SKM-1 treated with dmso at 0.1 percent for 144 hours (cell line): Measurements from ENCODE around the gene PRR14L.
A peak's percentile ranks its signal among the peaks of the same experiment; 100 is the strongest.

Experiments used
- DNase-seq: peaks from one replicate; lab custom pipeline; 2025; ENCODE audit not compliant: unreplicated experiment; lab: John Stamatoyannopoulos, UW

Gene PRR14L

DNA sequence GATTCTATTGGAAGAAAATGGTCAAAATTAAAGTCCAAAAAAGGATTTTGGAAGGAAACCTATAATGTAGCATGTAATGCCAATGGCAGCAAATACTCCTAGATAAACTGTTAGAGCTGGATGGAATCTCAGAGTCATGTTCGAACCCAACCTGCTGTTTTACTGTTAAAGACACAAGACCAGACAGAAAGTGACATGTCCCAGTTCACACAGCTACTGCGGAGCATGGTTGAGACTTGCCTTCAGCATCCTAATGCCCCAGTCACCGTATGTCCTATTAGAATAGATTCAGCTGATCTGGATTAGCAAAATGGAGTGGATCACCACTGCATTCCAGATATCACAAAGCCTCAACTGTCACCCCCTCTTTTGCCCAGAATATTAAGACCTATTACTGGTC is 102.9 kb downstream of the PRR14L start:
- DNase-seq, result no peak

GRCh38 chr22:31646186-31647019 is 103.5 kb downstream of the PRR14L start:
- DNase-seq, result no peak

DNA sequence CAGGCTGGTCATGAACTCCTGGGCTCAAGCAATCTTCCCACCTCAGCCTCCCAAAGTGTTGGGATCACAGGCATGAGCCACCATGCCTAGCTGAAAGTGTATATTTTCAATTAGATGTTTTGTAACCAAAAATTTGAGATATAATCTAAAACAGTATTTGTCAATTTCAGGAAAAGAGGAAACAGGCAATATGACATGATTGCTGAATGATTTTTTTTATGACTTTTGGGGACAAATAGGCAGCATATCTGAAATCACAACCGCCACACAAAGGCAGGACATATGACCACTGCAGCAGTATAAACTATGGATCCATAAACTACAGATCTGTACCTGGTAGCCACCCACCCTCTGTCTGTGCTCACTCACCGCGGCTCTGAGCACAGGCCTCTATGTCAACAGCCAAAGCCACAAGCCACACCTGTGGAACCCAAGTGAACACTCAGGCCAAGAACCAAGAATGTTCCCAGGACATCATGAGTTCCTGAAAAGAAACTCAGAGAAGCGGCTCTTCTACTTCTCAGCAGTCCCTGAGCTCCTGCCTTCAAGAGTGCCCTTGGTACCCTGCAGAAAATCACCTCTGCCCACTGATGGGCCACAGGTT is 110.4 kb downstream of the PRR14L start:
- DNase-seq, result no peak

DNA sequence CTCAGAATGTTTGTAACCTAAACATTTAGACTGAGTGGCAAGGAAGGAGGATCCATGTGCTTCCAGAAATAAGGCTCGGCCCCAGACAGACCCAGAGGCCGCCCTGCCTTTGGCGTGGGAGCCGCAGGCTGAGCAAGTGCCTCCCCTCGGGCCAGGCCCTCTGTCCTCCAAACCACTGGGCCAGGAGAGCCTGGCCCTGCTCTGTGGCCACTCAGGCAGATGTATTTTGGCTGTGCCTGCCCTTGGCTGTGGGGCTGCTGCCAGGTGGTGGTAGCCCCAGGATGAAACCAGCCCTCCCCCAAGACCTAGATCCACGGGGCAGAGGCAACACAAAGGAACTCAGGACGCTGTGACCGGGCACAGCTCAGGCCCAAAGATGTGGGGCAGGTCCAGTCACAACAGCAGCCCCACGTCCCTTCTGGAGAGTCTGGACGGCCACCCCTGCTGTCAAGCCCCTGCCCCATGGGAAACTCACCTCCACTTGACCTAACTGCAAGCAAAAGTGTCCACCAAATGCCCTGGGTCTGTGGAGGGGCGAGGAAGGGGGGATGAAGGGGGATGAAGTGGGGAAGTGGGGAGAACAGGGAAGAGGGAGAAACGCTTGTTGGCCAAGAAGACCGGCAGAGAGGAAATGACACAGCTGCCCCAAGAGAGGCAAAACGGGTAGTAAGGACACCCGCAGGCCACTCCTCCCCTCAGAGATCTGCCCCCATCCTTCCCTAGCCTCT is 111.9 kb downstream of the PRR14L start:
- peak; percentile 93 for DNase-seq

DNA sequence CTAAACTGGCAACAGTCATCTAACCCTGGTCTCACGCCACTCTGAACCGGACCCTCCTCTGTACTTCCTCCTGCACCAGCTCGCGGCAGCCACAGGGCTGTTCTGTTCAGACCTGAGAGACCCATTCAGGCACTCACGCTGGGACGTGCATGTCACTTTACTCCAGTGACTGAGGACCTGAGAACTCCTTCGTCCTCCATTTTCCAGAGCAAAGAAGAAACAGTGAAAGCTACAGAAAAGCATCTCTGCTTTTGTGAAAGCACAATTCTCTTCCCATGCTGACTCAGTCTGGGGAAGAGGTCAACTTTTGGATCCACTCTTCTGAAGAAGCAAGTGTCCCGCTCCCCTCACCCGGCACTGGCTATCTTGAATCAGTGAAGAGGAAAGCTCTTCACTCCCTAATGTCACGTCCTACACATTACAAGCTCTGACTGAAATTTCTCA is 112.5 kb downstream of the PRR14L start:
- peak; percentile 80 for DNase-seq

DNA sequence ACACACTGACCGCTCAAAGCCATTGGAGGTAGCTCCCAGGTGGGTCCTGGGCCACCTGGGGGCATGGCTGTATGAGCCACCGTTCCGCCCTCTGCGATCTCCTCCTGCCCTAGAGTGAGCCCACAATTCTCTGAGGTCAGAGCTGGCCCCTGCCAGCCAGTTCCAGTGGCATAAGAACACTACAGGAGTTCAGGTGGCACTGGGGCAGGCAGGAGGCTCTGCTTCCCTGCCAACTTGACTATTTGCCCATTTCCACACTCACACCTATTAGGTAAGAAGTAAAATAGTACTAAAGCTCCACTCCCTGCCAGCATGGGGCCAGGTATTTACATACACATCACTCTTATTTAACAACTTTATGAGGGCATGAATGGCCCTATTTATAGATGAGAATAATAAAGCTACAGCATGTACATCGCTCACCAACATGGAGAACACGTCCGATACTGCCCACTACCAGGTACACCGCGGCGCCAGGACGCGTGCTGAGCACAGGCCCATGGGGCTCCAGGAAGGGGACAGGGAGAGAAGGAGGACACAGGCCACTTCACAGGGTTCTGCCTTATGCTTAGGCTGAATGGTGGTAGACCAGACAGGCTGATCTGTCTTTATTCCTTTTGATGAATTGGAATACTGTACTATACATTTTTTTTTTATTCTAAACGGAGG is 114.2 kb downstream of the PRR14L start:
- DNase-seq, result no peak

DNA sequence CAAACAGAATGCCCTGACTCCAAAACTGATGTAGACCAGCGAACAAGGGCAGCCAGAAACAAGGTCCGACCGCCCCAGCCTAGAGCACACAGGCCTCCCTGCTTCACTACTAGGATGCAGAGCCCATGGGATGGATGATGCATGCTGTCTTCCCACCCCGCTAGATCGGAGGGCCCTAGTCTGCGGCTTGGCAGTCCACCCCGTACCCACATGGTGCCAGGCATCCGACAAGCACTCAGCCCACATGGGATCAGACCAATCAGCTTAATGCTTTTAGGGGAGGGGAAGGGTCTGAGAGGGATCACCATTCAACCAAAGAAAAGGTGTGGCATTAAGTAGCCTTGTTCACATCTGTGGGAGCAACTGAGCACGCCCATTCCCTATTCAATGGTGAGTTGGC is 118.5 kb downstream of the PRR14L start:
- DNase-seq, result no peak
